ENCODE measurements around the gene ZNF197.

- TF ChIP-seq CTCF (IDR thresholded peaks at IDR 0.05) (no peak), POLR2A (IDR thresholded peaks at IDR 0.05) (no peak)
Observed at GRCh38 chr3:44674211-44674610, 49.4 kb downstream of the ZNF197 start.
